CD4-positive, alpha-beta T cell treated with Interleukin-17A for 1 hour (primary cell): ENCODE measurements around the gene DCDC2C.
"Not testable (repeated sequence)": the region's sequence is repeated elsewhere in the genome, so short reads cannot be mapped to it uniquely, and the experiment has no call there.

Experiments
- DNase-seq: peaks from one replicate; pipeline ENCODE4 v3.0.0-alpha.2; 2020

The DCDC2C gene

GRCh38 chr2:3777966-3778365 lies 74.6 kb downstream of the DCDC2C start:
- no peak for DNase-seq

GRCh38 chr2:3778851-3779495 lies 75.6 kb downstream of the DCDC2C start:
- DNase-seq = no peak

DNA sequence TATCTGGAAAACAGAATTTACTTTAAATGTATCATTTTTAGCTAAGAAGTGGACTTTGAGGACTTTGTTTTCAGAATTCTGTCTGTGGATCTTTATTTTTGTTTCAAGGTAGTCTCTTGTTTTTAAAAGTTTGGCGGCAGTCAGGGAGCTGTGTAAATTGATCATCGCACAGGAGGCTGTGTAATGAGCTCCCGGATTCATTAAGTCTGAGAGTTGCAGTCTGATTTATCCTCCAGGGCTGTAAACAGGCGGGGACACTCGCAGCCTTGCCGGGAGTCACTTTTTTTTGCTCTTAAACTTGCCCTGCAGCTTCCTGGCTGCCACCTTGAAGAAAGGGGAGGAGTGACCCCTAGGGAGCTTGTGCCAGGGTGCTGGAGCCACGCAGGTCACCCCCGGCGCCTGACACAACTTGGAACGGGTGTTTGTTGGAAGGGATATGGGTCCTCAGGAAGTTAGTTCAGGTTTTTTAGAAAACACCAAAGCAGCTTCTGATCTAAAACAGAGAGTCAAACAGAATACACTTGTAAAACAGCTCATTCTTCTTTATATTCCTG lies 76.2 kb downstream of the DCDC2C start:
- no peak for DNase-seq

GRCh38 chr2:3780477-3781402 lies 77.4 kb downstream of the DCDC2C start:
- peak; percentile 49 for DNase-seq

- DNase-seq = no peak
Measured at GRCh38 chr2:3784731-3785130, 81.4 kb downstream of the DCDC2C start.

DNA sequence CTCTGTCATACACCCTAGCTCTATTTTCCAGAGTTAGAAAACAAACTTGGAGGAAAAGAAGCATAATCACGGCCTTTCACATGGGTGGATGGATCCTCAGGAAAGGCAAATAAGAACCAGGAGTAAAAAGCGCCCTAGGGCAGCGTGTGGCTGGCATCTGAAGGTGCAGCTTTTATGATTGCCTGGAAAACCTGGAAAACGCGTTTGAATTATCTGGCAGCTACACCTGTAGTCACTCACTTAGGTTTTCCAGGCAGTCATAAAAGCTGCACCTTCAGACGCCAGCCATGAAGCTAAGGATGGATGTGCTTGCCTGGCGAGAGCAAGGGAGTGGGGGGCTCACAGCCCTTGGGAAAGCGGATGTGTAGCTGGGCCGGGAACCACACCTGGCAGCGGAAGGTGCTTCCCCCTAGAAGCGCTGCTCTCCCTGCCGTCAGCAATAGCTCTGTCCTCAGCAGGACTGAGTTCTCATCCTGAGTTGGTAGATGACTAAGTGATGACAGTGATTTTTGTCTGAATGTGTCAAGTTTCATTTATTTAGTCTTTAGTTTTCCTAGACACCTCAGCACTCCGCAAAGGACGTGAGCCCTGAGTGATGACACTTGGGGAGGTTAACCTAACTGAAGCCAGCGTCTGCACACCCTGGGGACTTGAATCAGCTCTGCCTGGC lies 82.0 kb downstream of the DCDC2C start:
- no peak for DNase-seq

DNA sequence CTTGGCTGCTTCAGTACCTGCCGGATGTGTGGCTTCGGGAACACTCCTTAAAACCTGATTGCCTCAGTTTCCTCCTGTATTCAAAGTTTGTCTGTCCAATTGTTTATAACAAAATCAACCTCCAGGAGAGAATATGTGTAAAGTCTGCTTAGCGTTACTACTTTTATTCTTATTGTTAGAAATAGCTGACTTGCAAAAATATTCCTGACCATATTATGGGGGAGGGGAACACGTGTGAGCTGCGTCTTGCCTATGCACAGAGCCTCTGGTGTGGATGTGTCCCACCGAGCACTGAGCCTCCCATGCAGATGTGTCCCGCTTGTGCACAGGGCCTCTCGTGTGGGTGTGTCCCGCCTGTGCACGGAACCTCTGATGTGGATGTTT lies 82.5 kb downstream of the DCDC2C start:
- no peak for DNase-seq

GRCh38 chr2:3787768-3788167 lies 84.4 kb downstream of the DCDC2C start:
- no peak for DNase-seq

DNA sequence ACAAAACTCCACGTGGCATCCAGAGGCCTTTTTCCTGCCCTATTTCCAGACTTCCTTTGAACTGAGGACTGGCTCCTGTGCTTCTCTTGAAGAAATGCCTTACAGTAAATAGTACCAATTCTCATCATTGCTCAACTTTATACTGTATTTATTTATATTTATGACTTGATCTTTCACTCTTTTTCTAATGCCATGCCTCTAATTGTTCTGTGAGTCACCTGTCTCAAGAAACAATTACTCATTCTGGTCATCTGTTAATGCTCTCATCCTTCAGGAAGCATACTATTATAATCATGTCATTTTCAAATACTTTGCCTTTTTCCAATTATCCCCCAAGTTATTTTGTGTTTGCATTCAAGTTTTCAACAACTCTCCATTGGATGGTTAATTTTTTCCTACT lies 85.9 kb downstream of the DCDC2C start:
- no peak for DNase-seq

GRCh38 chr2:3793249-3793648 lies 89.9 kb downstream of the DCDC2C start:
- DNase-seq = no peak

DNA sequence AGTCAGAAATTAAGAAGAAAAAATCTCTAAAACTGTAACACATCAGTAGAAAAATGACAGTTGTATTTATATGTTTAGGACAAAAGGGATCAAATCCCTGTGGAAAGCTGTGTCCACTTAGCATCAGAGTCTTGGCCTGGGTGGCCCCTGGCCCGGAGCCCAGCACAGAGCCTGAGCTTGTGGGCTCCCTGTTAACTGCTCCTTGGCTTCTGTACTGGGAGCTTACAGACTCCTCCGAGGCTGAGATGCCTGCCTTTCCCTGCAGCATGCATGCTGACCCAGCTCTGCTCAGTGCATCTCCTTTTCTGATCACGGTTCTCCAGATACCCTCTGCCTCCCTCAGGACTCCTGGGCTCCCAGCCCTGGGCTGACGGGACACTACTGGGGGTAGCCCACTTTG lies 98.1 kb downstream of the DCDC2C start:
- DNase-seq = no peak

GRCh38 chr2:3805201-3805939 lies 102.0 kb downstream of the DCDC2C start:
- no peak for DNase-seq

DNA sequence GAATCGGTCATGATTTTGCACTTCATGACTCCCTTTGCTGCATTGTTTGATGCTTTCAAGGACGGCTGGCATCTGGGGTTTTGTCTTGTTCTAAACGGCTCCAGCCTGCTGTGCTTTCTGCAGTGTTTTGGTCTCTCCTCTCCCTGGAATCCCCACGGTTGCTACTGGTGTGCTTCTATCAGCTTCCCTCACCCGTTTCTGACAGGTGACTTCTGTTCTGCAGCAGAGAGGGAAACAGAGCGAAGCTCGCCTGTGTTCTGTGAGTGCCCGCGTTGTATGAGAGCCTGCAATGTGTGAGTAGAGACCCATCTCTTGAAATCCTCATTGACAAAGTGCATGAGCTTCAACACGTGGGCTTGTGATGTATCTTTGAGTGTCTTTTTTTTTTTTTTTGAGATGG lies 102.8 kb downstream of the DCDC2C start:
- no peak for DNase-seq

- no peak for DNase-seq
Measured at GRCh38 chr2:3806730-3807129, 103.4 kb downstream of the DCDC2C start.

DNA sequence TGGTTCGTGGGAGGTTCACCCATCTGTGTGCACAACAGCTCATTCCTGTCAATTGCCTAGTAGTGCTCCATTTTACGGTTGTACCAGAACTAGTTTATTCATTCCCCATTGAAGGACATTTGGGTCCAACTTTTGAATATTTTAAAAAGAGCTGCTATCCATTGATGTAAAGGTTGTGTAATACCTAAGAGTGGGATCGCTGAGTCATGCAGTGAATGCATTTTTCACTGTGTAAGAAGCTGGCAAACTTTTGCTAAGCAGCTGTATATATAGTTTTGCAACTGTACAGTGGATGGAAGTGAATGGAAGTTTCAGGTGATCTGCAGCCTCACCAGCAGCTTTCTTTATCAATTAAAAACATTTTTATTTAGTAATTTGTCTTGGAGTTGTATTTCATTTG lies 104.5 kb downstream of the DCDC2C start:
- no peak for DNase-seq

GRCh38 chr2:3814706-3815245 lies 111.4 kb downstream of the DCDC2C start:
- no peak for DNase-seq

DNA sequence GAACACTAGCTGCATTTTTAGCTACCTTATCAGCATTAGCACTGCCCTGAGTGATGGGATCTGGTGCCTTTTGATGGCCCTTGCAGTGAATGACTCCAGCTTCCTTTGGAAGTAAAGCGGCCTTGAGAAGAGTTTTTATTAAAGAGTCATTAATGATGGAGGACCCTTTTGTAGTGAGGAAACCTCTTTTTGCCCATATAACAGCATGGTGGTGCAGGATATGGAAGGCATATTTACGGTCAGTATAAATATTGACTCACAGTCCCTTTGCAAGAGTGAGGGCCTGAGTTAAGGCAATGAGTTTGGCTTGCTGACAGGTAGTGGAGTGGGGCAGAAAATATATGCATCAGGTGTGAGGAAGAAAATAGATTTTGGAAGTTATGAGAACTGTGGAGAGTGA lies 113.8 kb downstream of the DCDC2C start:
- not testable (repeated sequence) for DNase-seq

DNA sequence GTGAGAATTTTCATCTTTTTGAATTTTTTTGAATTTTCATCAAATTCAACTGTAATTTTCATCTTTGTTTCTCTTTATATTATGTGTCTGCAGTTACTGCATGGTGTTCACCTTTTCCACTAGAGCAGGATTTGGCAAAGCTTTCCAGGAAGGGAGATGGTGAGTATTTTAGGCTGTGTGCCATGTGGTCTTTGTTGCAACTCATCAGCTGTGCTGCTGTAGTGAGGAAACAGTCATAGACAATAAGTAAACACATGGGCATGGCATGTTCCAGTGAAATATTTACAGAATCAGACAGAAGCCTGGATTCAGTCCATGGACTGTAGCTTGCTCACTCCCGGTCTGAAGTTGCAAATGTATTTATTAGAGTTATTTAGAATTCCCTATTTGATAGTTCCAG lies 120.4 kb downstream of the DCDC2C start:
- no peak for DNase-seq

GRCh38 chr2:3827673-3828575 lies 124.5 kb downstream of the DCDC2C start:
- no peak for DNase-seq

DNA sequence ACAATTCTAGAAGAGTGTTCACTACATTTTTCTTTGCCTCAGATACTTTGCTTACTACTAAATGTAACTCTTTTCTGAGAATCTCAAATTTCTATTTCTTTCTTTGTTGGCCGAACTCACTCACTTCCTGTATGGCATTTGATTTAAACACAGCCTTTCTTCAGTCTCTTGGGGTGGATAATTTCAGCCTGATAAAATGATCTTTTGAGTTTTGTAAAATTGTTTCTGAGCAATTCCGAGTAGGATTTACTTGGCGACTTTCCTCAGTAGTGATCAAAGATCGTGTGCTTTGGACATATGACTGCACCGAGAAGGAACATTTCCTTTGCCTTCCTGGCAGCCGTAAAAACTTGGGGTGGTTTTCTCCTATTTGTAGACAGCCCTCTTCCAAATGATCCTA lies 127.4 kb downstream of the DCDC2C start:
- DNase-seq = no peak

GRCh38 chr2:3837086-3837485 lies 133.7 kb downstream of the DCDC2C start:
- no peak for DNase-seq
